H9 (cell line): Measurements from ENCODE around the gene AFMID. TPM values are rescaled to one million over a fixed set of nuclear protein-coding genes. Genes with fewer than 3 reads are reported as not detected.
"Not testable (repeated sequence)": the region's sequence is repeated elsewhere in the genome, so short reads cannot be mapped to it uniquely, and the experiment has no call there.

Experiments used
- DNase-seq: peaks from one replicate; pipeline ENCODE4 v3.0.0-alpha.2; 2017
- H2AFZ ChIP-seq: one replicate; pipeline ENCODE4 v1.6.1; 2013; ENCODE audit warnings: mild to moderate bottlenecking, low read length, control low read depth, moderate library complexity
- H2AK5ac ChIP-seq: 2 replicates; pipeline ENCODE4 v1.6.1; 2013; ENCODE audit warnings: low read length, control low read depth, mixed read lengths; ENCODE audit not compliant: insufficient read length
- H2BK120ac ChIP-seq: one replicate; pipeline ENCODE4 v1.6.1; 2013; ENCODE audit warnings: low read depth, mild to moderate bottlenecking, low read length, control low read depth, inconsistent platforms; ENCODE audit not compliant: poor library complexity, severe bottlenecking
- H2BK12ac ChIP-seq: 2 replicates; pipeline ENCODE4 v1.6.1; 2013; ENCODE audit warnings: low read length, control low read depth, mixed read lengths, low read depth; ENCODE audit not compliant: insufficient read length
- H2BK15ac ChIP-seq: 2 replicates; pipeline ENCODE4 v1.6.1; 2013; ENCODE audit warnings: low read depth, low read length, control low read depth
- H2BK20ac ChIP-seq: one replicate; pipeline ENCODE4 v1.6.1; 2013; ENCODE audit warnings: low read depth, mild to moderate bottlenecking, low read length, control low read depth, inconsistent platforms; ENCODE audit not compliant: poor library complexity, severe bottlenecking
- H2BK5ac ChIP-seq: 2 replicates; pipeline ENCODE4 v1.6.1; 2013; ENCODE audit warnings: low read length, control low read depth, mixed read lengths; ENCODE audit not compliant: insufficient read length
- H3K14ac ChIP-seq: 2 replicates; pipeline ENCODE4 v1.6.1; 2013; ENCODE audit warnings: low read length, control low read depth; ENCODE audit not compliant: insufficient read depth
- H3K18ac ChIP-seq: 2 replicates; pipeline ENCODE4 v1.6.1; 2013; ENCODE audit warnings: low read depth, mild to moderate bottlenecking, mixed read lengths, low read length, control low read depth; ENCODE audit not compliant: insufficient read length
- H3K23ac ChIP-seq: 2 replicates; pipeline ENCODE4 v1.6.1; 2013; ENCODE audit warnings: low read length, control low read depth, mixed read lengths, low read depth; ENCODE audit not compliant: insufficient read length
- H3K23me2 ChIP-seq: 2 replicates; pipeline ENCODE4 v1.6.1; 2013; ENCODE audit warnings: low read depth, mild to moderate bottlenecking, mixed read lengths, low read length, control low read depth; ENCODE audit not compliant: insufficient read length, poor library complexity, severe bottlenecking
- H3K27ac ChIP-seq: 2 replicates; pipeline ENCODE4 v1.5.1; 2013; ENCODE audit warnings: low read length, control low read depth, mixed read lengths, low read depth; ENCODE audit not compliant: insufficient read length
- H3K27me3 ChIP-seq: 2 replicates; pipeline ENCODE4 v1.6.1; 2013; ENCODE audit warnings: low read length, control low read depth, inconsistent platforms; ENCODE audit not compliant: insufficient read depth
- H3K4ac ChIP-seq: 2 replicates; pipeline ENCODE4 v1.6.1; 2013; ENCODE audit warnings: low read depth, mild to moderate bottlenecking, control low read depth, inconsistent platforms, low read length, moderate library complexity
- H3K4me1 ChIP-seq: 2 replicates; pipeline ENCODE4 v1.6.1; 2013; ENCODE audit warnings: low read length, control low read depth, inconsistent platforms; ENCODE audit not compliant: insufficient read depth
- H3K4me2 ChIP-seq: 2 replicates; pipeline ENCODE4 v1.6.1; 2013; ENCODE audit warnings: low read length, control low read depth, mixed read lengths; ENCODE audit not compliant: insufficient read length, insufficient read depth
- H3K56ac ChIP-seq: 2 replicates; pipeline ENCODE4 v1.6.1; 2013; ENCODE audit warnings: low read depth, mild to moderate bottlenecking, mixed read lengths, low read length, control low read depth; ENCODE audit not compliant: insufficient read length
- H3K79me1 ChIP-seq: 2 replicates; pipeline ENCODE4 v1.6.1; 2013; ENCODE audit warnings: low read depth, mild to moderate bottlenecking, moderate library complexity, low read length, control low read depth, inconsistent platforms; ENCODE audit not compliant: insufficient read depth, poor library complexity, severe bottlenecking
- H3K79me2 ChIP-seq: 2 replicates; pipeline ENCODE4 v1.6.1; 2013; ENCODE audit warnings: low read length, control low read depth, inconsistent platforms; ENCODE audit not compliant: insufficient read depth
- H3K9ac ChIP-seq: 2 replicates; pipeline ENCODE4 v1.6.1; 2013; ENCODE audit warnings: low read length, control low read depth, mixed read lengths; ENCODE audit not compliant: insufficient read length; ENCODE audit errors: extremely low read depth
- H3K9me3 ChIP-seq: one replicate; pipeline ENCODE4 v1.6.1; 2013; ENCODE audit warnings: low read depth, low read length, inconsistent platforms; ENCODE audit not compliant: control insufficient read depth
- H3T11ph ChIP-seq: one replicate; pipeline ENCODE4 v1.6.1; 2013; ENCODE audit warnings: mild to moderate bottlenecking, low read length, control low read depth, inconsistent platforms
- H4K20me1 ChIP-seq: one replicate; pipeline ENCODE4 v1.6.1; 2013; ENCODE audit not compliant: control insufficient read depth, insufficient read length, insufficient read depth
- H4K5ac ChIP-seq: 2 replicates; pipeline ENCODE4 v1.6.1; 2013; ENCODE audit warnings: low read depth, mild to moderate bottlenecking, mixed read lengths, low read length, control low read depth; ENCODE audit not compliant: insufficient read length
- H4K8ac ChIP-seq: replicated peaks from 2 replicates; pipeline ENCODE4 v1.6.1; 2013; ENCODE audit warnings: low read length, control low read depth, mixed read lengths, low read depth; ENCODE audit not compliant: insufficient read length
- H4K91ac ChIP-seq: 2 replicates; pipeline ENCODE4 v1.6.1; 2013; ENCODE audit warnings: low read depth, mild to moderate bottlenecking, moderate library complexity, mixed read lengths, low read length, control low read depth; ENCODE audit not compliant: insufficient read length
- H3K27ac Mint-ChIP-seq, 3 experiments: 2 replicates in 2 of 3; 3 replicates in 1 of 3; pipeline ENCODE4 v1.8.0; 2020 to 2021; ENCODE audit warnings: mixed read lengths in 3 of 3, mild to moderate bottlenecking in 1 of 3, moderate library complexity in 1 of 3
- H3K27me3 Mint-ChIP-seq: 2 replicates; pipeline ENCODE4 v1.8.0; 2021; ENCODE audit warnings: low read depth, mild to moderate bottlenecking, moderate library complexity, mixed read lengths
- H3K36me3 Mint-ChIP-seq, 3 experiments: 2 replicates in 2 of 3; 3 replicates in 1 of 3; pipeline ENCODE4 v1.8.0; 2020 to 2021; ENCODE audit warnings: low read depth in 3 of 3, mixed read lengths in 3 of 3; ENCODE audit not compliant: insufficient read depth in 1 of 3
- H3K4me1 Mint-ChIP-seq, 2 experiments: 2 replicates each; pipeline ENCODE4 v1.8.0; 2020; ENCODE audit warnings: mixed read lengths in 2 of 2
- H3K4me3 Mint-ChIP-seq, 2 experiments: 2 replicates in 1 of 2; 3 replicates in 1 of 2; pipeline ENCODE4 v1.8.0; 2020 to 2021; ENCODE audit warnings: mild to moderate bottlenecking in 2 of 2, mixed read lengths in 2 of 2, moderate library complexity in 1 of 2
- H3K9me3 Mint-ChIP-seq, 2 experiments: 2 replicates in 1 of 2; 3 replicates in 1 of 2; pipeline ENCODE4 v1.8.0; 2020; ENCODE audit warnings: mild to moderate bottlenecking in 2 of 2, mixed read lengths in 2 of 2, moderate library complexity in 1 of 2
- WGBS: extraction: QIAGEN DNeasy Blood & Tissue Kit; methylation state at CpG from one replicate; pipeline ENCODE4 v1.1.7; 2013; ENCODE audit warnings: missing lambda C conversion rate, low lambda C conversion rate, mixed read lengths; ENCODE audit not compliant: insufficient read length; ENCODE audit errors: extremely low coverage; 5-methylcytosine and 5-hydroxymethylcytosine counted together
- total RNA-seq: library from RNA; stranded (reverse); gene quantifications from 2 replicates; pipeline ENCODE4 v1.2.1, GENCODE V29; 2021
- TF ChIP-seq, protein P1 (sequence below): fragments of 200-600 bp; sonication (generic); conservative IDR thresholded peaks from 3 replicates; pipeline ENCODE4 v1.8.0; 2021; ENCODE audit warnings: antibody characterized with exemption, mild to moderate bottlenecking

Gene AFMID
- total RNA-seq, 1 experiment from 2014 or later, result 64.1 TPM

DNA sequence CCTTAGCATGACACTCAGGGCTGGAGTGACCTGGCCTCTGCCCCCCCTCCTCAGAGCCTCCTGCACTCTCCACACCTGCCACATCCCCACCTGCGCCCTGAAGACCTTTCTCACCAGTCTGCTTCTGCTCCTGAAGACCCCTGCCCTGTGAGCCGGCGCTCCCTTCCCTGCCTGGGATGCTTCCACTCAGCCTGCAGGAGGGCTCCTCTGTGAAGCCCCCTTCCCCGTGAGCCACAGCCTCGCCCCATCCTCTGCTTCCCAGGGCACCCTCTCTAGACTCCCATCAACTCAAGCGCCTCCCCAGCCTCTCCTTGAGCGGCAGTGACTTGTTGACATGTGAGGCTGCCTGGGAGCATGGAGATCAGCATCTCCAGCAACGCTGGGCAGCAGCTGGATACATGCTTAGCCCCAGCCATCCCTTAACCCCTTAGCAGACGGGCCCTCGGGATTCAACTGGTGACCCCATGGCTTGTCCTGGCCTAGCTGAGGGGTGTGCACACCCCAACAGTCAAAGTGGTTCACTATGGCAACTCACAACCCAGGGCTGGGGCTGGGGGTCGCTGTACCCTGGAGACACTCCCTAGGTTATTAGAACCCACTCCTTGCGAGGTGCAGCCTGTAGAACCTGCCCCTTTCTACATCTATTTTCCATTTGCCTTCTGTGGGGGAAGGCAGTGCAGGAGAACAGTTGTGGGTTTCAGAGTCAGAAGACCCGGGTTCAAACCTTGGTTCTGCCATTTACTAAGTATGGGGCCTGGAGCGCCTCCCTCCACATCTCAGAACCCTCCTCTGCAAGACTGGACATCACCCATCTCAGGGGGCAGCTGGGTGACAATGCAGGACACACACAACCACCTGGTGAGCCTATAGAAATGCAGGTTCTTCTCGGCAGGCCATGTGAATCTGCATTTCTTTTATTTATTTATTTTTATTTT is 65.8 kb downstream of the AFMID start:
- no peak overlapping the region for H2AK5ac ChIP-seq
- H3K79me2 ChIP-seq, result no peaks in the 10 kb centered on the region
- WGBS, result no CpG with 5 or more reads among the region's 15 CpGs
- no peak overlapping the region for H4K91ac ChIP-seq
- Mint-ChIP-seq H3K4me3 (peak overlapping the region; percentile 60 to 81), H3K36me3 (no peaks in the 10 kb centered on the region), H3K9me3 (peaks cover 0 to 3% of the 10 kb centered on the region in 2 experiments; a peak in 1 of 5 replicates), H3K27ac (peak overlapping the region; percentile 39 to 84 (median 51); a peak in 3 of 7 replicates), H3K27me3 (peaks cover 1% of the 10 kb centered on the region; the same call in 1 of the 2 replicates), H3K4me1 (peaks cover 19 to 51% of the 10 kb centered on the region in 2 experiments)
- H3K9me3 ChIP-seq, result no peaks in the 10 kb centered on the region
- H3K14ac ChIP-seq, result no peak overlapping the region; the same call in 1 of the 2 replicates
- H3K18ac ChIP-seq, result no peak overlapping the region
- H2BK5ac ChIP-seq, result no peak overlapping the region
- peaks cover 4% of the 10 kb centered on the region; the same call in 1 of the 2 replicates for H3K4me1 ChIP-seq
- H3K4me2 ChIP-seq, result no peak overlapping the region
- no peak overlapping the region for H3K23ac ChIP-seq
- H3T11ph ChIP-seq, result no peak overlapping the region
- no peak overlapping the region for H2BK120ac ChIP-seq
- H3K27ac ChIP-seq, result no peak overlapping the region
- H3K23me2 ChIP-seq, result no peaks in the 10 kb centered on the region
- no peaks in the 10 kb centered on the region for H3K27me3 ChIP-seq
- no peak overlapping the region for H2AFZ ChIP-seq
- no peak overlapping the region for H4K5ac ChIP-seq
- H3K4ac ChIP-seq, result no peak overlapping the region
- peak; percentile 34 for DNase-seq
- H2BK20ac ChIP-seq, result no peak overlapping the region
- H4K8ac ChIP-seq, result no peak overlapping the region
- H2BK15ac ChIP-seq, result no peak overlapping the region
- TF ChIP-seq, protein P1, sequence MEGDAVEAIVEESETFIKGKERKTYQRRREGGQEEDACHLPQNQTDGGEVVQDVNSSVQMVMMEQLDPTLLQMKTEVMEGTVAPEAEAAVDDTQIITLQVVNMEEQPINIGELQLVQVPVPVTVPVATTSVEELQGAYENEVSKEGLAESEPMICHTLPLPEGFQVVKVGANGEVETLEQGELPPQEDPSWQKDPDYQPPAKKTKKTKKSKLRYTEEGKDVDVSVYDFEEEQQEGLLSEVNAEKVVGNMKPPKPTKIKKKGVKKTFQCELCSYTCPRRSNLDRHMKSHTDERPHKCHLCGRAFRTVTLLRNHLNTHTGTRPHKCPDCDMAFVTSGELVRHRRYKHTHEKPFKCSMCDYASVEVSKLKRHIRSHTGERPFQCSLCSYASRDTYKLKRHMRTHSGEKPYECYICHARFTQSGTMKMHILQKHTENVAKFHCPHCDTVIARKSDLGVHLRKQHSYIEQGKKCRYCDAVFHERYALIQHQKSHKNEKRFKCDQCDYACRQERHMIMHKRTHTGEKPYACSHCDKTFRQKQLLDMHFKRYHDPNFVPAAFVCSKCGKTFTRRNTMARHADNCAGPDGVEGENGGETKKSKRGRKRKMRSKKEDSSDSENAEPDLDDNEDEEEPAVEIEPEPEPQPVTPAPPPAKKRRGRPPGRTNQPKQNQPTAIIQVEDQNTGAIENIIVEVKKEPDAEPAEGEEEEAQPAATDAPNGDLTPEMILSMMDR, result no peak
- H3K56ac ChIP-seq, result no peak overlapping the region
- H3K9ac ChIP-seq, result no peak overlapping the region
- no peak overlapping the region for H2BK12ac ChIP-seq
- H4K20me1 ChIP-seq, result no peaks in the 10 kb centered on the region
- no peaks in the 10 kb centered on the region for H3K79me1 ChIP-seq

DNA sequence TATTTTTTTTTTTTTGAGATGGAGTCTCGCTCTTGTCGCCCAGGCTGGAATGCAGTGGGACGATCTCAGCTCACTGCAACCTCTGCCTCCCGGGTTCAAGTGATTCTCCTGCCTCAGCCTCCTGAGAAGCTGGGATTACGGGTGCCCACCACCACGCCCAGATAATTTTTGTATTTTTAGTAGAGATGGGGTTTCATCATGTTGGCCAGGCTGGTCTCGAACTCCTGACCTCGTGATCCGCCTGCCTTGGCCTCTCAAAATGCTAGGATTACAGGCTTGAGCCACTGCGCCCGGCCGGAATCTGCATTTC is 66.4 kb downstream of the AFMID start:
- peak overlapping the region; percentile 45 for H3K9ac ChIP-seq
- not testable (repeated sequence) for H3K4ac ChIP-seq, H2AFZ ChIP-seq, H3K79me2 ChIP-seq, H4K20me1 ChIP-seq, H2BK12ac ChIP-seq, H4K5ac ChIP-seq, H3K27me3 Mint-ChIP-seq, H3K14ac ChIP-seq, H3K27me3 ChIP-seq, H3K23ac ChIP-seq, H2AK5ac ChIP-seq, H3K23me2 ChIP-seq, H3K9me3 Mint-ChIP-seq, H2BK5ac ChIP-seq, H3K56ac ChIP-seq, H4K91ac ChIP-seq, H3T11ph ChIP-seq, H2BK15ac ChIP-seq, H2BK120ac ChIP-seq, H4K8ac ChIP-seq, H3K4me1 ChIP-seq, H3K9me3 ChIP-seq, H3K27ac ChIP-seq, DNase-seq, H3K79me1 ChIP-seq, H3K36me3 Mint-ChIP-seq, H2BK20ac ChIP-seq
- peaks cover 22 to 55% of the 10 kb centered on the region in 2 experiments for H3K4me1 Mint-ChIP-seq
- peak overlapping the region; percentile 75 for H3K4me2 ChIP-seq
- peak overlapping the region in 1 of 3 experiments; percentile 90; a peak in 2 of 7 replicates for H3K27ac Mint-ChIP-seq
- WGBS, result no CpG with 5 or more reads among the region's 12 CpGs
- peak overlapping the region; percentile 75 to 81 for H3K4me3 Mint-ChIP-seq
- H3K18ac ChIP-seq, result peak overlapping the region; percentile 83
